ENCODE data around the gene STK25.

DNA sequence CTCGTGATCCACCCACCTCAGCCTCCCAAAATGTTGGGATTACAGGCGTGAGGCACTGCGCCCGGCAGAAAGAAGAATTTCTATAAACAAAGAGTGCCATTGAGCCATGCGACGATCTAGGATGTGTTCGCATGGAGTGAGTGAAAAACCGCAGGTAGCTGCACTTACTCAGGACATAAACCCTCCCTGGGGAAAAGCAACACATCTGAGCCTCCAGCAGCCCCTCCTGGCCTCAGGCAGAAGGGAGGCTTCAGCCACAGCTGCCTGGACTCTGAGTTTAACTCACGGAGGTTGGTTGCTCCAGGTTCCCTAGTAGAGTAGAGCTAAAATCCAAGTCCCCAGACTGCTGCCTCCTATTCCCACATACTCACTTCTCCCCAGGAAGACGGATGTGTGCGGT lies 11.3 kb upstream of the STK25 start:
- TF ChIP-seq, protein P1, sequence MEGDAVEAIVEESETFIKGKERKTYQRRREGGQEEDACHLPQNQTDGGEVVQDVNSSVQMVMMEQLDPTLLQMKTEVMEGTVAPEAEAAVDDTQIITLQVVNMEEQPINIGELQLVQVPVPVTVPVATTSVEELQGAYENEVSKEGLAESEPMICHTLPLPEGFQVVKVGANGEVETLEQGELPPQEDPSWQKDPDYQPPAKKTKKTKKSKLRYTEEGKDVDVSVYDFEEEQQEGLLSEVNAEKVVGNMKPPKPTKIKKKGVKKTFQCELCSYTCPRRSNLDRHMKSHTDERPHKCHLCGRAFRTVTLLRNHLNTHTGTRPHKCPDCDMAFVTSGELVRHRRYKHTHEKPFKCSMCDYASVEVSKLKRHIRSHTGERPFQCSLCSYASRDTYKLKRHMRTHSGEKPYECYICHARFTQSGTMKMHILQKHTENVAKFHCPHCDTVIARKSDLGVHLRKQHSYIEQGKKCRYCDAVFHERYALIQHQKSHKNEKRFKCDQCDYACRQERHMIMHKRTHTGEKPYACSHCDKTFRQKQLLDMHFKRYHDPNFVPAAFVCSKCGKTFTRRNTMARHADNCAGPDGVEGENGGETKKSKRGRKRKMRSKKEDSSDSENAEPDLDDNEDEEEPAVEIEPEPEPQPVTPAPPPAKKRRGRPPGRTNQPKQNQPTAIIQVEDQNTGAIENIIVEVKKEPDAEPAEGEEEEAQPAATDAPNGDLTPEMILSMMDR (IDR thresholded peaks at IDR 0.05 in 4 of 5, conservative IDR thresholded peaks at IDR 0.05 in 1 of 5), result no peak
- TF ChIP-seq POLR2A (IDR thresholded peaks at IDR 0.05), result no peak
